Subcutaneous adipose tissue (tissue), 4 donors: ENCODE results near the gene SLC8A2. TPM values are rescaled to one million over a fixed set of nuclear protein-coding genes. Genes with fewer than 3 reads are reported as not detected.

ENCODE experiments used
- CTCF ChIP-seq: fragments of 450-650 bp; IDR thresholded peaks from one replicate; pipeline ENCODE4 v1.5.1; 2016; ENCODE audit warnings: low read depth, mild to moderate bottlenecking, control low read depth, antibody characterized with exemption, moderate library complexity
- total RNA-seq, 4 donors: library from RNA; depleted of rRNA; stranded (reverse); fragments of >200 nt; gene quantifications; one replicate each; pipeline ENCODE4 v1.1.0, GENCODE V29; 2016

SLC8A2 gene
- total RNA-seq, result 1 to 10 TPM in 1 of 4 donors, under 1 TPM in 2, not detected in 1; 0.17 to 4.3 (median 0.22) TPM

GRCh38 chr19:47471733-47472457 lies at the start of gene SLC8A2:
TSS of gene SLC8A2 (minus strand) at chr19:47471893. CDS start at chr19:47466403, 5,490 bp downstream.
- no peak for TF ChIP-seq CTCF

GRCh38 chr19:47520839-47521238 lies 49.1 kb upstream of the SLC8A2 start:
- TF ChIP-seq CTCF, result no peak

GRCh38 chr19:47520343-47520806 lies 48.7 kb upstream of the SLC8A2 start:
- no peak for TF ChIP-seq CTCF

- TF ChIP-seq CTCF, result no peak
Measured at GRCh38 chr19:47518854-47519253, 47.2 kb upstream of the SLC8A2 start.

- no peak for TF ChIP-seq CTCF
Measured at GRCh38 chr19:47518139-47518538, 46.4 kb upstream of the SLC8A2 start.

GRCh38 chr19:47514869-47515588 lies 43.3 kb upstream of the SLC8A2 start, which contains the start of gene NAPA:
TSS of gene NAPA (minus strand) at chr19:47515063. CDS start at chr19:47514940, 123 bp downstream.
- TF ChIP-seq CTCF, result no peak
